Neural progenitor cell (in vitro differentiated cells): ENCODE data around the gene LDLRAD2. TPM values are rescaled to one million over a fixed set of nuclear protein-coding genes. Genes with fewer than 3 reads are reported as not detected.

Experiments used
- DNase-seq: peaks from one replicate; pipeline ENCODE4 v3.0.0-alpha.2; 2016; ENCODE audit warnings: low spot score
- H2AFZ ChIP-seq: fragments of 200-600 bp; sonication (generic); replicated peaks from 2 replicates; pipeline ENCODE4 v1.6.1; 2016; ENCODE audit warnings: antibody characterized with exemption
- H3F3A ChIP-seq: fragments of 200-600 bp; sonication (generic); 2 replicates; pipeline ENCODE4 v1.6.1; 2016; ENCODE audit warnings: antibody characterized with exemption, low read depth
- H3K27ac ChIP-seq: fragments of 200-600 bp; sonication (generic); 2 replicates; pipeline ENCODE4 v1.5.1; 2016; ENCODE audit warnings: mild to moderate bottlenecking
- H3K27me3 ChIP-seq: fragments of 200-600 bp; sonication (generic); 2 replicates; pipeline ENCODE4 v1.6.1; 2016; ENCODE audit warnings: mild to moderate bottlenecking, moderate library complexity
- H3K36me3 ChIP-seq: fragments of 200-600 bp; sonication (generic); 2 replicates; pipeline ENCODE4 v1.5.1; 2016
- H3K4me1 ChIP-seq: fragments of 200-600 bp; sonication (generic); 2 replicates; pipeline ENCODE4 v1.6.1; 2016; ENCODE audit warnings: mixed run types
- H3K4me2 ChIP-seq: fragments of 200-600 bp; sonication (generic); 2 replicates; pipeline ENCODE4 v1.6.1; 2016
- H3K4me3 ChIP-seq: fragments of 200-600 bp; sonication (generic); 2 replicates; pipeline ENCODE4 v1.5.1; 2016
- H3K79me2 ChIP-seq: fragments of 200-600 bp; sonication (generic); 2 replicates; pipeline ENCODE4 v1.6.1; 2016; ENCODE audit warnings: low read depth
- H3K9ac ChIP-seq: fragments of 200-600 bp; sonication (generic); 2 replicates; pipeline ENCODE4 v1.6.1; 2016
- H3K9me3 ChIP-seq: fragments of 200-600 bp; sonication (generic); 2 replicates; pipeline ENCODE4 v1.5.1; 2016; ENCODE audit warnings: low read depth
- H4K20me1 ChIP-seq: fragments of 200-600 bp; sonication (generic); 2 replicates; pipeline ENCODE4 v1.6.1; 2016; ENCODE audit warnings: low read depth
- H3K27ac Mint-ChIP-seq: 3 replicates; pipeline ENCODE4 v1.8.0; 2021; ENCODE audit warnings: mixed read lengths
- H3K27me3 Mint-ChIP-seq: 2 replicates; pipeline ENCODE4 v1.8.0; 2022; ENCODE audit warnings: low read depth, mild to moderate bottlenecking, inconsistent platforms, moderate library complexity, mixed read lengths; ENCODE audit not compliant: insufficient read depth
- H3K36me3 Mint-ChIP-seq: 3 replicates; pipeline ENCODE4 v1.8.0; 2021; ENCODE audit warnings: mixed read lengths
- H3K4me1 Mint-ChIP-seq: 3 replicates; pipeline ENCODE4 v1.8.0; 2021; ENCODE audit warnings: mixed read lengths
- H3K4me3 Mint-ChIP-seq: 3 replicates; pipeline ENCODE4 v1.8.0; 2021; ENCODE audit warnings: mild to moderate bottlenecking, moderate library complexity, mixed read lengths
- H3K9me3 Mint-ChIP-seq: 3 replicates; pipeline ENCODE4 v1.8.0; 2020; ENCODE audit warnings: mixed read lengths
- EZH2 ChIP-seq: fragments of 200-600 bp; sonication (generic); IDR thresholded peaks from 2 replicates; pipeline ENCODE4 v1.6.1; 2017; ENCODE audit warnings: antibody characterized with exemption, mild to moderate bottlenecking, moderate library complexity
- EZH2phosphoT487 ChIP-seq: fragments of 200-600 bp; sonication (generic); IDR thresholded peaks from 2 replicates; pipeline ENCODE4 v1.6.1; 2017; ENCODE audit warnings: antibody characterized with exemption
- total RNA-seq: library from RNA; depleted of rRNA; stranded (reverse); fragments of >200 nt; gene quantifications from 2 replicates; pipeline ENCODE4 v1.2.3, GENCODE V29; 2015; ENCODE audit warnings: low replicate concordance
- TF ChIP-seq, protein P1 (sequence below): fragments of 200-600 bp; sonication (generic); IDR thresholded peaks from 2 replicates; pipeline ENCODE4 v1.5.1; 2017; ENCODE audit warnings: antibody characterized with exemption, mild to moderate bottlenecking

LDLRAD2 gene, protein sequence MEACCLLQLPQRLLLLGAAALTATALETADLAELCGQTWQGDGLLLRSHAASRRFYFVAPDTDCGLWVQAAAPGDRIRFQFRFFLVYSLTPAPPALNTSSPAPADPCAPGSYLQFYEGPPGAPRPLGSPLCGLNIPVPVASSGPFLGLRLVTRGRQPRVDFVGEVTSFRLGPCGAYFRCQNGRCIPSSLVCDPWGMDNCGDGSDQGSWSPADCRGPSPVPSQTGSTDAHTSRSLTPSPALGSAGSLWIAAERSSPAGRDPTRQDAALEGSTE
- 0.67 and 1.2 TPM in 2 replicates for total RNA-seq

DNA sequence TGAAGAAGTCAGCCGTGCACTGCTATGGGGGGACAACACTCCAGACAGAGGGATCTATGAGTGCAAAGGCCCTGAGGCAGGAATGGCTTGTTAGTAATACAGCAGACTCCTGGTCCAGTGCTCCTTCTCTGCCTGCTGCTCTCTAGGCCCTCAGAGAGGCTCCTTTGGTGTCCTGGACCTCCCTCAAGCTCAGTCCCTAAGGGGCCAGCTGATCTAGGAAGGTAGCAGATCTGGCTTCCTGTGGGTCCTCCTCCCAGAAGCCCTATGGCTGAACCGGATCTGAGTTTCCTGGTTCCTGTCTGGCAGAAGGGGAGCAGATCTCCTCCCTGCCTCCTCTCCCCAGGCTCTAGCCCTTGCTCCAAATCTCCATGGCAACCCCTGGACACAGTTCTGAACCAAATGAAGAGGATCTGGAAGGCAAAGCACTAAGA, at the start of gene LDLRAD2:
Gene LDLRAD2, plus strand, starts transcription at position 391 of the 431 bp plus-strand sequence. CDS start 187 bp downstream, outside the sequence.
- no peak within 1 kb of the TSS for H3K9ac ChIP-seq
- H3K36me3 Mint-ChIP-seq: no peaks in the 10 kb centered on the region

GRCh38 chr1:21763236-21763635, 48.8 kb upstream of the LDLRAD2 start:
- Mint-ChIP-seq H3K4me1 (peaks cover 18% of the 10 kb centered on the region), H3K27me3 (no peaks in the 10 kb centered on the region), H3K36me3 (no peaks in the 10 kb centered on the region), H3K9me3 (no peaks in the 10 kb centered on the region), H3K27ac (no peak overlapping the region), H3K4me3 (no peak overlapping the region)
- Histone ChIP-seq H3K4me2 (no peak overlapping the region), H3K36me3 (no peaks in the 10 kb centered on the region), H3K27me3 (no peaks in the 10 kb centered on the region), H4K20me1 (peaks cover 32% of the 10 kb centered on the region), H3K9me3 (no peaks in the 10 kb centered on the region), H3K4me1 (peaks cover 6% of the 10 kb centered on the region), H3K79me2 (peaks cover 98% of the 10 kb centered on the region), H3K4me3 (no peak overlapping the region), H3K9ac (no peak overlapping the region), H3F3A (peaks cover 3% of the 10 kb centered on the region), H3K27ac (no peak overlapping the region), H2AFZ (no peak overlapping the region)
- DNase-seq: no peak
- TF ChIP-seq EZH2 (no peak), EZH2phosphoT487 (no peak)
- TF ChIP-seq, protein P1, sequence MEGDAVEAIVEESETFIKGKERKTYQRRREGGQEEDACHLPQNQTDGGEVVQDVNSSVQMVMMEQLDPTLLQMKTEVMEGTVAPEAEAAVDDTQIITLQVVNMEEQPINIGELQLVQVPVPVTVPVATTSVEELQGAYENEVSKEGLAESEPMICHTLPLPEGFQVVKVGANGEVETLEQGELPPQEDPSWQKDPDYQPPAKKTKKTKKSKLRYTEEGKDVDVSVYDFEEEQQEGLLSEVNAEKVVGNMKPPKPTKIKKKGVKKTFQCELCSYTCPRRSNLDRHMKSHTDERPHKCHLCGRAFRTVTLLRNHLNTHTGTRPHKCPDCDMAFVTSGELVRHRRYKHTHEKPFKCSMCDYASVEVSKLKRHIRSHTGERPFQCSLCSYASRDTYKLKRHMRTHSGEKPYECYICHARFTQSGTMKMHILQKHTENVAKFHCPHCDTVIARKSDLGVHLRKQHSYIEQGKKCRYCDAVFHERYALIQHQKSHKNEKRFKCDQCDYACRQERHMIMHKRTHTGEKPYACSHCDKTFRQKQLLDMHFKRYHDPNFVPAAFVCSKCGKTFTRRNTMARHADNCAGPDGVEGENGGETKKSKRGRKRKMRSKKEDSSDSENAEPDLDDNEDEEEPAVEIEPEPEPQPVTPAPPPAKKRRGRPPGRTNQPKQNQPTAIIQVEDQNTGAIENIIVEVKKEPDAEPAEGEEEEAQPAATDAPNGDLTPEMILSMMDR: no peak

More for the DNA sequence above, at the start of gene LDLRAD2:
- H3K4me2 ChIP-seq: no peak within 1 kb of the TSS
- TF ChIP-seq EZH2: no peak
- TF ChIP-seq, protein P1: no peak
- no peak for TF ChIP-seq EZH2phosphoT487
- no peak within 1 kb of the TSS for H3K4me3 Mint-ChIP-seq
- no peaks in the 10 kb centered on the region for H3F3A ChIP-seq
- no peaks in the 10 kb centered on the region for H3K9me3 Mint-ChIP-seq
- H4K20me1 ChIP-seq: no peaks in the 10 kb centered on the region
- H3K79me2 ChIP-seq: no peaks in the 10 kb centered on the region
- peaks cover 21% of the 10 kb centered on the region for H3K4me1 Mint-ChIP-seq
- peak within 1 kb of the TSS; percentile 42 for H3K27ac Mint-ChIP-seq
- no peaks in the 10 kb centered on the region for H3K9me3 ChIP-seq
- no peak within 1 kb of the TSS for H2AFZ ChIP-seq
- DNase-seq: no peak
- no peak within 1 kb of the TSS for H3K27ac ChIP-seq
- no peaks in the 10 kb centered on the region for H3K36me3 ChIP-seq
- peaks cover 13% of the 10 kb centered on the region for H3K27me3 ChIP-seq
- no peaks in the 10 kb centered on the region for H3K4me1 ChIP-seq
- H3K27me3 Mint-ChIP-seq: peaks cover 6% of the 10 kb centered on the region
- H3K4me3 ChIP-seq: no peak within 1 kb of the TSS

DNA sequence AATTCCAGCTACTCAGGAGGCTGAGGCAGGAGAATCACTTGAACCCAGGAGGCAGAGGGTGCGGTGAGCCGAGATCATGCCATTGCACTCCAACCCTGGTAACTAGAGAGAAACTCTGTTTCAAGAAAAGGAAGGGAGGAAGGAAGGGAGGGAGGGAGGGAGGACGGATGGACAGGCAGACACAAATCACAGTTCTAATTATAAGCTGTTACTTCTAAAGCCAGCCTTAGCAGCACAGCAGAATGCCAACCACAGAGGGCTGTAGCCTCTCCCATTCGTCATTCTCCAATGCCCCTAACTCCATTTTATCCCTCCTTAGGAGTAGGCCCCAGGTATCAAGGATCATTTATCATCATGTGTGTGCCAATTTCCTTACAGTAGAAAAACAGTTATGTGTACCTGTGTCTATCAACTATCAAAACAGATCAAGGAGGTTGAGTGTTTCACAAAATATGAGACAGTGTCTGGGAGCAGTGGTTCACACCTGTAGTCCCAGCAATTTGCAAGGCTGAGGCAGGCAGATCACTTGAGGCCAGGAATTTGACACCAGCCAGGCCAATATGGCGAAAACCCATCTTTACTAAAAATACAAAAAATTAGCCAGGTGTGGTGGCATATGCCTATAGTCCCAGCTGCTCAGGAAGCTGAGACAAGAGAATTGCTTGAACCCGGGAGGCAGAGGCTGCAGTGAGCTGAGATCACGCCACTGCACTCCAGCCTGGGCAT, 48.2 kb upstream of the LDLRAD2 start:
- H3K9me3 ChIP-seq: no peaks in the 10 kb centered on the region
- no peak overlapping the region for H3K4me3 ChIP-seq
- H3K4me2 ChIP-seq: no peak overlapping the region
- H3K36me3 ChIP-seq: no peaks in the 10 kb centered on the region
- Mint-ChIP-seq H3K4me1 (peaks cover 18% of the 10 kb centered on the region), H3K9me3 (no peaks in the 10 kb centered on the region), H3K4me3 (no peak overlapping the region), H3K36me3 (no peaks in the 10 kb centered on the region), H3K27me3 (no peaks in the 10 kb centered on the region), H3K27ac (peak overlapping the region; percentile 64)
- no peak for DNase-seq
- H3K79me2 ChIP-seq: peaks cover 98% of the 10 kb centered on the region
- no peak overlapping the region for H3K9ac ChIP-seq
- no peak overlapping the region for H2AFZ ChIP-seq
- H3F3A ChIP-seq: peaks cover 3% of the 10 kb centered on the region
- H3K4me1 ChIP-seq: peaks cover 6% of the 10 kb centered on the region
- TF ChIP-seq, protein P1: no peak
- TF ChIP-seq EZH2: no peak
- no peak for TF ChIP-seq EZH2phosphoT487
- no peak overlapping the region for H3K27ac ChIP-seq
- no peaks in the 10 kb centered on the region for H3K27me3 ChIP-seq
- peaks cover 32% of the 10 kb centered on the region for H4K20me1 ChIP-seq
